Left ventricle myocardium inferior (tissue), 1 donor: ENCODE measurements around the gene WBP1L. TPM values are rescaled to one million over a fixed set of nuclear protein-coding genes. Genes with fewer than 3 reads are reported as not detected.
"Not testable (repeated sequence)": the region's sequence is repeated elsewhere in the genome, so short reads cannot be mapped to it uniquely, and the experiment has no call there.

Experiments
- DNase-seq: peaks from one replicate; pipeline ENCODE4 v3.0.0-alpha.2; 2020
- H3K27ac ChIP-seq: fragments of 200-600 bp; replicated peaks from 2 replicates; pipeline ENCODE4 v1.8.0; 2021
- H3K27me3 ChIP-seq: fragments of 200-600 bp; 2 replicates; pipeline ENCODE4 v1.8.0; 2021; ENCODE audit warnings: low read depth
- H3K36me3 ChIP-seq: fragments of 200-600 bp; 2 replicates; pipeline ENCODE4 v1.8.0; 2021
- H3K4me1 ChIP-seq: fragments of 200-600 bp; 2 replicates; pipeline ENCODE4 v1.8.0; 2021
- H3K4me3 ChIP-seq: fragments of 200-600 bp; 2 replicates; pipeline ENCODE4 v1.8.0; 2021; ENCODE audit warnings: mild to moderate bottlenecking, moderate library complexity
- H3K9me3 ChIP-seq: fragments of 200-600 bp; replicated peaks from 2 replicates; pipeline ENCODE4 v1.8.0; 2021
- intact Hi-C: fragments of 100-400 bp; cut with micrococcal nuclease; formaldehyde crosslinking; loops from one replicate; pipeline ENCODE4 v1.11.0; 2022
- total RNA-seq: library from RNA; stranded (reverse); fragmentation: NEBNext Ultra II Directional; extraction: Animal tissue kit (Norgen Biotek cat#: 25700); gene quantifications from one replicate; pipeline ENCODE4 v1.2.1, GENCODE V29; 2021
- TF ChIP-seq, protein P1 (sequence below): fragments of 200-600 bp; IDR thresholded peaks from 2 replicates; pipeline ENCODE4 v1.8.0; 2021; ENCODE audit warnings: antibody characterized with exemption, mild to moderate bottlenecking, borderline replicate concordance
- donor health status: DM: no; HTN: yes; CAD: no; lungs with severe emphysema.

Gene WBP1L
- total RNA-seq, 1 donor from 2014 or later: 22.6 TPM

DNA sequence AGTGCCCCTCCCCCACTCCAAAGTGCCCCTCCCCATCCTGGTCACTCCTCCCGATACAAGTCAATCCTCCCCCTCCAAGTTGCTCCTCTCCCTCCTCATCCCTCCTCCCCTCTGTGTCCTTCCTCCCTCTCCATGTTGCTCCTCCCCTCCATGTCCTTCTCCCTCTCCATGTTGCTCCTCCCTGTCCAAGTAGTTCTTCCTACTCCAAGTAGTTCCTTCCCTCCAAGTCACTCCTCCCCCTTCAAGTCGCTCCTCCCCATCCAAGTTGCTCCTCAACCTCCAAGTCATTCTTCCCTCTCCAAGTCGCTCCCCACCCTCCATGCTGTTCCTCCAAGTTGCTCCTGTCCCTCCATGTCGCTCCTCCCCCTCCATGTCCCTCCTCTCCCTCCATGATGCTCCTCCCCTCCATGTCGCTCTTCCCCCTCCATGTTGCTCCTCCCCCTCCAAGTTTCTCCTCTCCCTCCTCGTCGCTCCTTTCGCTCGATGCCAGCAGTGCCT lies 8.6 kb upstream of the WBP1L start:
- TF ChIP-seq, protein P1, sequence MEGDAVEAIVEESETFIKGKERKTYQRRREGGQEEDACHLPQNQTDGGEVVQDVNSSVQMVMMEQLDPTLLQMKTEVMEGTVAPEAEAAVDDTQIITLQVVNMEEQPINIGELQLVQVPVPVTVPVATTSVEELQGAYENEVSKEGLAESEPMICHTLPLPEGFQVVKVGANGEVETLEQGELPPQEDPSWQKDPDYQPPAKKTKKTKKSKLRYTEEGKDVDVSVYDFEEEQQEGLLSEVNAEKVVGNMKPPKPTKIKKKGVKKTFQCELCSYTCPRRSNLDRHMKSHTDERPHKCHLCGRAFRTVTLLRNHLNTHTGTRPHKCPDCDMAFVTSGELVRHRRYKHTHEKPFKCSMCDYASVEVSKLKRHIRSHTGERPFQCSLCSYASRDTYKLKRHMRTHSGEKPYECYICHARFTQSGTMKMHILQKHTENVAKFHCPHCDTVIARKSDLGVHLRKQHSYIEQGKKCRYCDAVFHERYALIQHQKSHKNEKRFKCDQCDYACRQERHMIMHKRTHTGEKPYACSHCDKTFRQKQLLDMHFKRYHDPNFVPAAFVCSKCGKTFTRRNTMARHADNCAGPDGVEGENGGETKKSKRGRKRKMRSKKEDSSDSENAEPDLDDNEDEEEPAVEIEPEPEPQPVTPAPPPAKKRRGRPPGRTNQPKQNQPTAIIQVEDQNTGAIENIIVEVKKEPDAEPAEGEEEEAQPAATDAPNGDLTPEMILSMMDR: no peak
- Histone ChIP-seq H3K4me1 (peaks cover 15% of the 10 kb centered on the region), H3K4me3 (no peak overlapping the region), H3K36me3 (peaks cover 16% of the 10 kb centered on the region), H3K9me3 (no peaks in the 10 kb centered on the region), H3K27ac (no peak overlapping the region), H3K27me3 (no peaks in the 10 kb centered on the region)
- no peak for DNase-seq
- intact Hi-C loops: no loop called here

DNA sequence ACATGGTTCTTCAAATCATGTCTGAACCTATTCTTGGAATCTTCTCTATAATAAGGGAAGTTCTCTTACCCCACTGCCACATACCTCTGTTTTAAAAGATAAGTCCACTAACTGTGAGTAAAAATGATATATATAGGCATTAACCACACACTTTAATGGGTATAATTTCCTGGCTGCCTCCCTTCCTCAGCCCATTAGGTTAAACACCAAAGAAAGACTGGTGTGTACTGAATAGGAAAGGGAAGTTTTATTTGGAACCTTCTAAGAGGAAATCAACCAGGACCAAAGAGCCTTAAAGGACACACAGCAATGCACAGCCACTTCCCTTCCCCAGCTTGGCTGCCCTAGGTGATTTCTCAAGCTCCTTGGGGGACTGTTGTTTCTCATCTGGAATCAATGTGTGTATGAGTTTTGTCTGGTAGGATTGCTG lies 5.0 kb upstream of the WBP1L start:
- H3K27ac ChIP-seq: peak overlapping the region; percentile 47

DNA sequence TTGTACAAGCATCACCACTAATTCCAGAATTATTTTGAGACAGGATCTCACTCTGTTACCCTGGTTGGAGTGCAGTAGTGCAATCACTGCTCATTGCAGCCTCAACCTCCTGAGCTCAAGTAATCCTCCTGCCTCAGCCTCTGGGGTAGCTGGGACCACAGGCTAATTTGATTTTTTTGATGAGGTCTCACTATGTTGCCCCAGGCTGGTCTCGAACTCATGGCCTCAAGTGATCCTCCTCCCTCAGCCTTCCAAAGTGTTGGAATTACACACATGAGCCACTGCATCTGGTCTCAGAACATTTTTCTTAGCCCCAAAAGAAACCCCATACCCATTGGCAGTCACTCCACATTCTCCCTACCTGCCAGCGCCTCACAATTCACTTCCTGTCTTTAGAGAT lies 3.5 kb upstream of the WBP1L start:
- H3K27me3 ChIP-seq: no peaks in the 10 kb centered on the region
- DNase-seq: no peak
- no peaks in the 10 kb centered on the region for H3K36me3 ChIP-seq
- TF ChIP-seq, protein P1: no peak
- no peak overlapping the region for H3K4me3 ChIP-seq
- H3K4me1 ChIP-seq: peaks cover 35% of the 10 kb centered on the region
- no peak overlapping the region for H3K27ac ChIP-seq
- intact Hi-C loops: no loop called here
- H3K9me3 ChIP-seq: no peaks in the 10 kb centered on the region

More for the DNA sequence above, 5.0 kb upstream of the WBP1L start:
- Histone ChIP-seq H3K4me3 (no peak overlapping the region), H3K9me3 (no peaks in the 10 kb centered on the region), H3K36me3 (peaks cover 5% of the 10 kb centered on the region), H3K27me3 (no peaks in the 10 kb centered on the region), H3K4me1 (peaks cover 21% of the 10 kb centered on the region)
- intact Hi-C loops: no loop called here
- TF ChIP-seq, protein P1: no peak
- DNase-seq: no peak

DNA sequence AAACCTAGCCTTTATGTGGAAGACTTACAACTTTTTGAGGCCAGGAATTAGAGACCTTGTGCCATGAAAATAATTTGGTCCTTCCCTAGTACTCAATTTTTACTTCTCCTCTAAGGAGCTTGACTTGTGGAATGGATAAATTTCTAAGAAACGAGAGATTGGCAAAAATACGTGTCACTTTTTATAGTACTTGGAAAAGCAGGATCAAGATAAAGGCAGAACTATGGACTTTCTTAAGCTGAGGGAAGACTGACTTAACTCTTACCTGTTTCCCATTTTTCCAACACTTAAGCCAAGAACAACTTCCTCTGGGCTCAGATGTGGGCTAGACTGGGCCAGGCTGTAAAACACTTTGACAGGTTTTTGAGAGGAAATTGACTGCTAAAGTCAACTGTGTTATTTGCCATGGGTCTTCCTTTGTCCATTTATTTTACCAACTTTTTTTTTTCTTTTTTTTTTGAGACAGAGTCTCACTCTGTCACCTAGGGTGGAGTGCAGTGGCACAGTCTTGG lies 2.0 kb upstream of the WBP1L start:
- no peaks in the 10 kb centered on the region for H3K27me3 ChIP-seq
- intact Hi-C loops: no loop called here
- TF ChIP-seq, protein P1: no peak
- H3K4me3 ChIP-seq: no peak overlapping the region
- no peak overlapping the region for H3K27ac ChIP-seq
- no peaks in the 10 kb centered on the region for H3K9me3 ChIP-seq
- H3K4me1 ChIP-seq: peaks cover 49% of the 10 kb centered on the region
- H3K36me3 ChIP-seq: no peaks in the 10 kb centered on the region
- DNase-seq: no peak

DNA sequence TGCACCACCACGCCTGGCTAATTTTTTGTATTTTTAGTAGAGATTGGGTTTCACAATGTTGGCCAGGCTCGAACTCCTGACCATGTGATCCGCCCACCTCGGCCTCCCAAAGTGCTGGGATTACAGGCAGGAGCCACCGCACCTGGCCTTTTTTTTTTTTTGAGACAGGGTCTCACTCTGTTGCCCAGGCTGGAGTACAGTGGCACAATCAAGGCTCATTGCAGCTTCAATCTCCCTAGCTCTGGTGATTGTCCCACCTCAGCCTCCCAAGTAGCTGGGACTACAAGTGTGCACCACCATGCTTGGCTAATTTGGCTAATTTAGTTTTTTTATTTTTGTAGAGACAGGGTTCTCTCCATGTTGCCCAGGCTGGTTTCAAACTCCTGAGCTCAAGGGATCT lies 1.4 kb upstream of the WBP1L start:
- H3K27me3 ChIP-seq, H3K27ac ChIP-seq, H3K9me3 ChIP-seq, intact Hi-C loops, H3K36me3 ChIP-seq, H3K4me3 ChIP-seq, DNase-seq: not testable (repeated sequence)
- peaks cover 49% of the 10 kb centered on the region for H3K4me1 ChIP-seq

DNA sequence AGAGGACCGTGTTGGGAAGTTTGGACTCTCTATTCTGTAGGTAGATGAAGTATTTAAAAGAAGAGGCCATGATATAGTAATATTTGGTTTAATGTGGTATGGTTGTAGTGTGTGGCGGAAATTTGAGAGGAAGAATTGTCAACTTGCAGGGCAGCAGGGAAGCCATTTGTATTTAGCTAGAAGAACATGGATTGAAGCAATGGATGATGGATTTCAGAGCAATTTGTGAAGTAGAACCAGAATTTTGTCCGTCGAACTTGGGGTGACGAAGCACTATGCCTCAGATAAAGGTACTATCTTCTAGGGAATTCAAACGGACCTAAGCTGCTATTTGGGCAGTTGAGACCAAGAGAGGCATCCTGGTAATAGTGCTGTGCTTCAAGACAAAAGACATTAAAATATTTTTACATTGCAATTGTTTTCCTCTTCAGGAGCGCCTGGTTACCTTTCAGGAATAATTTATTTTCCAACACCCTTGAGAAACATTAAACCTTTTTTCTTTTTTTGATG lies 615 bp upstream of the WBP1L start:
- peak overlapping the region; percentile 47 for H3K27ac ChIP-seq
- H3K36me3 ChIP-seq: no peaks in the 10 kb centered on the region
- TF ChIP-seq, protein P1: no peak
- no peaks in the 10 kb centered on the region for H3K27me3 ChIP-seq
- H3K9me3 ChIP-seq: no peaks in the 10 kb centered on the region
- no peak for DNase-seq
- intact Hi-C loops: no loop called here
- peaks cover 49% of the 10 kb centered on the region for H3K4me1 ChIP-seq
- H3K4me3 ChIP-seq: peak overlapping the region; percentile 90
